HG03280 (cell line): ENCODE data around the gene CHST15.

Source experiments
- ATAC-seq: cut with Tn5 transposase; IDR thresholded peaks from one replicate; pipeline ENCODE4 v1.9.1; 2021; ENCODE audit warnings: mild to moderate bottlenecking, moderate library complexity; ENCODE audit not compliant: unreplicated experiment

Gene CHST15

GRCh38 chr10:124001391-124002148, 91.8 kb downstream of the CHST15 start:
- ATAC-seq, result no peak

- ATAC-seq, result no peak
These were observed 92.6 kb downstream of the CHST15 start for GRCh38 chr10:124000792-124001201.

- ATAC-seq, result no peak
These were observed 93.3 kb downstream of the CHST15 start for GRCh38 chr10:123999956-124000615.

- ATAC-seq, result no peak
These were observed 94.1 kb downstream of the CHST15 start for GRCh38 chr10:123999261-123999660.

- ATAC-seq, result no peak
These were observed 94.9 kb downstream of the CHST15 start for GRCh38 chr10:123998197-123999141.

GRCh38 chr10:123997486-123998196, 95.8 kb downstream of the CHST15 start:
- ATAC-seq, result no peak

GRCh38 chr10:123997013-123997412, 96.4 kb downstream of the CHST15 start:
- ATAC-seq, result no peak

- ATAC-seq, result no peak
These were observed 97.1 kb downstream of the CHST15 start for GRCh38 chr10:123996302-123996701.

GRCh38 chr10:123995461-123996131, 97.8 kb downstream of the CHST15 start:
- ATAC-seq, result no peak

GRCh38 chr10:123995082-123995460, 98.3 kb downstream of the CHST15 start:
- no peak for ATAC-seq

GRCh38 chr10:123994417-123995081, 98.8 kb downstream of the CHST15 start:
- ATAC-seq, result peak; percentile 64

- no peak for ATAC-seq
These were observed 99.6 kb downstream of the CHST15 start for GRCh38 chr10:123993534-123994416.

GRCh38 chr10:123991611-123992570, 101.5 kb downstream of the CHST15 start:
- no peak for ATAC-seq

- ATAC-seq, result no peak
These were observed 102.5 kb downstream of the CHST15 start for GRCh38 chr10:123990889-123991288.

GRCh38 chr10:123988694-123989093, 104.7 kb downstream of the CHST15 start:
- no peak for ATAC-seq

- ATAC-seq, result no peak
These were observed 106.7 kb downstream of the CHST15 start for GRCh38 chr10:123986736-123987135.

GRCh38 chr10:123974406-123974805, 119.0 kb downstream of the CHST15 start:
- ATAC-seq, result no peak
